ENCODE results near the gene ICOSLG.

DNA sequence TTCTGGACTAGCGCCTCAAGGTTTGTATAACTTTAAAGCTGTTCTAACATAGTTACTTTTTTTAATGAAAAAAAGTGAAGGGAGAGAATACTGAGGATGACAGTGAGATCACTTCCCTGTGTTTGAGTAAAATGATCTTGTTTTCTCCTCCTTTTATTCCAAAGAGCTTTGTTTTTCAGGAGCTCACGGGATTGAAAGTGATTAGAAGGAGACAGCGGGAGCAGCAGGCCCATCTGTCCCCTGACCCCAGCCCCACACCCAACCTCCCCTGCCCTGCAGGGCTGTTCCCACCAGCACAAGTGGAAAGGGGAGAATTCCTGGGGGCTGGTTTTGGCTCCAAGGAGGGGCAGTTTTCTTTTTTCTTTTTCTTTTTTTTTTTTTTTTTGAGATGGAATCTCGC is 23.0 kb upstream of the ICOSLG start:
- TF ChIP-seq, protein P1, sequence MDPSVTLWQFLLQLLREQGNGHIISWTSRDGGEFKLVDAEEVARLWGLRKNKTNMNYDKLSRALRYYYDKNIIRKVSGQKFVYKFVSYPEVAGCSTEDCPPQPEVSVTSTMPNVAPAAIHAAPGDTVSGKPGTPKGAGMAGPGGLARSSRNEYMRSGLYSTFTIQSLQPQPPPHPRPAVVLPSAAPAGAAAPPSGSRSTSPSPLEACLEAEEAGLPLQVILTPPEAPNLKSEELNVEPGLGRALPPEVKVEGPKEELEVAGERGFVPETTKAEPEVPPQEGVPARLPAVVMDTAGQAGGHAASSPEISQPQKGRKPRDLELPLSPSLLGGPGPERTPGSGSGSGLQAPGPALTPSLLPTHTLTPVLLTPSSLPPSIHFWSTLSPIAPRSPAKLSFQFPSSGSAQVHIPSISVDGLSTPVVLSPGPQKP (IDR thresholded peaks at IDR 0.05; ENCODE audit: borderline replicate concordance, low read depth, low read length) = no peak
- TF ChIP-seq, protein P2, sequence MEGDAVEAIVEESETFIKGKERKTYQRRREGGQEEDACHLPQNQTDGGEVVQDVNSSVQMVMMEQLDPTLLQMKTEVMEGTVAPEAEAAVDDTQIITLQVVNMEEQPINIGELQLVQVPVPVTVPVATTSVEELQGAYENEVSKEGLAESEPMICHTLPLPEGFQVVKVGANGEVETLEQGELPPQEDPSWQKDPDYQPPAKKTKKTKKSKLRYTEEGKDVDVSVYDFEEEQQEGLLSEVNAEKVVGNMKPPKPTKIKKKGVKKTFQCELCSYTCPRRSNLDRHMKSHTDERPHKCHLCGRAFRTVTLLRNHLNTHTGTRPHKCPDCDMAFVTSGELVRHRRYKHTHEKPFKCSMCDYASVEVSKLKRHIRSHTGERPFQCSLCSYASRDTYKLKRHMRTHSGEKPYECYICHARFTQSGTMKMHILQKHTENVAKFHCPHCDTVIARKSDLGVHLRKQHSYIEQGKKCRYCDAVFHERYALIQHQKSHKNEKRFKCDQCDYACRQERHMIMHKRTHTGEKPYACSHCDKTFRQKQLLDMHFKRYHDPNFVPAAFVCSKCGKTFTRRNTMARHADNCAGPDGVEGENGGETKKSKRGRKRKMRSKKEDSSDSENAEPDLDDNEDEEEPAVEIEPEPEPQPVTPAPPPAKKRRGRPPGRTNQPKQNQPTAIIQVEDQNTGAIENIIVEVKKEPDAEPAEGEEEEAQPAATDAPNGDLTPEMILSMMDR (conservative IDR thresholded peaks at IDR 0.05; ENCODE audit: low read depth, low read length) = no peak
- TF ChIP-seq POLR2A (IDR thresholded peaks at IDR 0.05; ENCODE audit: low read depth, low read length) = no peak

All from IMR-90 (cell line).